GM12878 (cell line): ENCODE results near the gene WWOX. TPM values are rescaled to one million over a fixed set of nuclear protein-coding genes. Genes with fewer than 3 reads are reported as not detected.

Source experiments
- ATAC-seq: fragments of 200-7000 bp; cut with Tn5 transposase; 3 replicates; pipeline ENCODE4 v1.9.1; 2020; ENCODE audit warnings: mild to moderate bottlenecking, moderate library complexity
- BruUV-seq: library from RNA; stranded (reverse); fragments of 400-500 nt; replicated peaks from 2 replicates; lab custom pipeline; 2021; lab: Mats Ljungman, UMichigan
- CTCF ChIA-PET: fragments of 300-600 bp; sonication (Branson Sonifier 250); formaldehyde crosslinking; extraction: SDS; loops from one replicate; lab custom pipeline; 2021; ENCODE audit warnings: inconsistent platforms; lab: Yijun Ruan, JAX
- POLR2A ChIA-PET: fragments of 350-600 bp; formaldehyde crosslinking; extraction: SDS; loops from one replicate; lab custom pipeline; 2021; ENCODE audit warnings: inconsistent platforms; lab: Charles Lee
- RAD21 ChIA-PET: fragments of 300-600 bp; sonication (Branson Sonifier 250); formaldehyde crosslinking; loops from one replicate; lab custom pipeline; 2023; ENCODE audit warnings: antibody characterized with exemption; ENCODE audit not compliant: unreplicated experiment; lab: Charles Lee
- SMC1A ChIA-PET: fragments of 300-600 bp; sonication (Branson Sonifier 250); formaldehyde crosslinking; loops from one replicate; lab custom pipeline; 2023; ENCODE audit not compliant: unreplicated experiment, uncharacterized antibody; lab: Charles Lee
- DNase-seq: peaks from one replicate; pipeline ENCODE4 v3.0.0-alpha.2; 2011; ENCODE audit warnings: low read depth, low spot score
- FAIRE-seq: peaks from 3 replicates; lab custom pipeline; 2011; peaks lifted over from hg19 to GRCh38; lab: Jason Lieb, UNC
- H2AFZ ChIP-seq: 2 replicates; pipeline ENCODE4 v1.6.0; 2011; ENCODE audit warnings: low read depth, low read length, control low read depth; ENCODE audit not compliant: control insufficient read depth
- H3K27ac ChIP-seq: 2 replicates; pipeline ENCODE4 v1.5.1; 2011; ENCODE audit warnings: control low read depth; ENCODE audit not compliant: control insufficient read depth, insufficient read depth
- H3K27me3 ChIP-seq, 2 experiments: replicated peaks in 1 of 2; 2 replicates each; pipeline versions ENCODE4 v1.6.0 to v1.6.1; 2011; ENCODE audit warnings: low read length in 1 of 2; ENCODE audit not compliant: control insufficient read depth in 2 of 2, insufficient read depth in 2 of 2
- H3K36me3 ChIP-seq, 2 experiments: 2 replicates each; pipeline ENCODE4 v1.5.1; 2011; ENCODE audit warnings: low read length in 1 of 2; ENCODE audit not compliant: control insufficient read depth in 2 of 2, insufficient read depth in 2 of 2
- H3K4me1 ChIP-seq: 2 replicates; pipeline ENCODE4 v1.6.1; 2011; ENCODE audit warnings: mild to moderate bottlenecking, low read length, moderate library complexity, mixed read lengths; ENCODE audit not compliant: control insufficient read depth, insufficient read depth
- H3K4me2 ChIP-seq: 2 replicates; pipeline ENCODE4 v1.6.0; 2011; ENCODE audit warnings: control low read depth; ENCODE audit not compliant: control insufficient read depth, insufficient read depth
- H3K4me3 ChIP-seq: fragments of 200-600 bp; sonication (generic); 2 replicates; pipeline ENCODE4 v1.5.1; 2016
- H3K79me2 ChIP-seq: 2 replicates; pipeline ENCODE4 v1.6.0; 2011; ENCODE audit warnings: low read length; ENCODE audit not compliant: control insufficient read depth, insufficient read depth
- H3K9ac ChIP-seq: 2 replicates; pipeline ENCODE4 v1.8.0; 2011; ENCODE audit warnings: low read length, control low read depth, mixed read lengths; ENCODE audit not compliant: control insufficient read depth, insufficient read depth
- H3K9me3 ChIP-seq: replicated peaks from 3 replicates; pipeline ENCODE4 v1.5.1; 2011; ENCODE audit warnings: mild to moderate bottlenecking, low read length; ENCODE audit not compliant: control insufficient read depth, insufficient read depth
- H4K20me1 ChIP-seq: 2 replicates; pipeline ENCODE4 v1.6.0; 2011; ENCODE audit not compliant: control insufficient read depth, insufficient read depth
- BCL11A ChIP-seq: IDR thresholded peaks from 2 replicates; pipeline ENCODE4 v1.6.1; 2011; ENCODE audit warnings: low read depth, low read length
- BCLAF1 ChIP-seq: fragments of 450-650 bp; IDR thresholded peaks from 2 replicates; pipeline ENCODE4 v1.6.1; 2017; ENCODE audit warnings: antibody characterized with exemption, mild to moderate bottlenecking, moderate library complexity
- BHLHE40 ChIP-seq, 2 experiments: fragments of 450-650 bp in 1 of 2; IDR thresholded peaks; 2 replicates each; pipeline ENCODE4 v1.6.1; 2011 to 2017; ENCODE audit warnings: low read depth in 2 of 2, borderline replicate concordance in 1 of 2, improper control_type of control experiment in 1 of 2, low read length in 1 of 2, mild to moderate bottlenecking in 1 of 2
- BMI1 ChIP-seq: fragments of 450-650 bp; IDR thresholded peaks from 2 replicates; pipeline ENCODE4 v1.6.1; 2016; ENCODE audit warnings: mild to moderate bottlenecking, moderate library complexity, borderline replicate concordance
- KAT2A ChIP-seq: conservative IDR thresholded peaks from 2 replicates; pipeline ENCODE4 v1.6.1; 2011; ENCODE audit warnings: low read depth, low read length; ENCODE audit not compliant: control insufficient read depth
- RUNX3 ChIP-seq: IDR thresholded peaks from 2 replicates; pipeline ENCODE4 v1.6.1; 2012; ENCODE audit warnings: low read length, inconsistent platforms
- TCF7 ChIP-seq: IDR thresholded peaks from 2 replicates; pipeline ENCODE4 v1.6.1; 2014; ENCODE audit warnings: antibody characterized with exemption, borderline replicate concordance
- ZNF274 ChIP-seq: IDR thresholded peaks from one replicate; pipeline ENCODE4 v1.8.0; 2011; ENCODE audit not compliant: insufficient read length, insufficient read depth
- WGBS: methylation state at CpG from one replicate; pipeline ENCODE4 v1.1.6; 2016; ENCODE audit warnings: low lambda C conversion rate; ENCODE audit not compliant: insufficient replicate concordance, insufficient coverage; ENCODE audit errors: missing lambda C conversion rate; 5-methylcytosine and 5-hydroxymethylcytosine counted together
- in situ Hi-C: fragments of 300-500 bp; cut with MboI; formaldehyde crosslinking; loops from 9 replicates; pipeline ENCODE4 v1.14.3; 2018; ENCODE audit warnings: mixed read lengths
- intact Hi-C: fragments of 100-400 bp; cut with micrococcal nuclease; formaldehyde crosslinking; loops from one replicate; pipeline ENCODE4 v1.14.2; 2022; ENCODE audit not compliant: unreplicated experiment
- polyA plus RNA-seq, 11 experiments: library from polyadenylated mRNA; depleted of rRNA in 4 of 11; unstranded in 6 of 11; stranded (reverse) in 5 of 11; fragments of >200 nt; fragmentation: Nextera tagmentation in 4 of 11; fragmentation: Illumina TruSeq in 1 of 11; extraction: Ambion mirVana in 4 of 11; extraction: Trizol in 1 of 11; gene quantifications; 1 replicate in 1 of 11; 2 replicates in 10 of 11; pipeline versions ENCODE4 v1.2.1 to v1.2.3, GENCODE V29; 2011 to 2016; ENCODE audit warnings: inconsistent platforms in 2 of 11, missing spikeins in 2 of 11, low read depth in 1 of 11
- total RNA-seq, 4 experiments: library from RNA; depleted of rRNA in 3 of 4; stranded (reverse); fragments of >200 nt in 3 of 4; fragmentation: Illumina TruSeq in 1 of 4; extraction: Trizol in 1 of 4; gene quantifications; 2 replicates each; pipeline versions ENCODE4 v1.2.1 to v1.2.3, GENCODE V29; 2013 to 2021

WWOX gene
- total and polyA plus RNA-seq, 10 of the 15 experiments (the other 5 are each of a cell fraction or from before 2014, with no cell fraction given), result 2.8 to 24.4 (median 17.8) TPM

- no peak for TF ChIP-seq KAT2A
- no peak for TF ChIP-seq RUNX3
- TF ChIP-seq BCLAF1, result no peak
- TF ChIP-seq, all 136 proteins: peak for 0
Observed at GRCh38 chr16:78311831-78312230, 212.4 kb downstream of the WWOX start (continued).

GRCh38 chr16:78317564-78318240, 218.2 kb downstream of the WWOX start:
- RAD21 ChIA-PET, result no interaction called here
- POLR2A ChIA-PET, result no interaction called here
- Histone ChIP-seq H4K20me1 (no peaks in the 10 kb centered on the region), H3K27me3 (no peaks in the 10 kb centered on the region), H3K4me1 (no peaks in the 10 kb centered on the region), H3K36me3 (no peaks in the 10 kb centered on the region), H3K79me2 (no peaks in the 10 kb centered on the region), H2AFZ (no peak overlapping the region), H3K4me3 (no peak overlapping the region), H3K27ac (no peak overlapping the region), H3K9me3 (no peaks in the 10 kb centered on the region), H3K4me2 (no peak overlapping the region), H3K9ac (no peak overlapping the region)
- SMC1A ChIA-PET, result no interaction called here
- intact Hi-C loops, result no loop called here
- in situ Hi-C loops, result no loop called here
- FAIRE-seq (no peak), DNase-seq (no peak), ATAC-seq (no peak)
- 82% methylated on average over 11 of the region's 11 CpGs for WGBS
- no TSS peak for BruUV-seq
- CTCF ChIA-PET, result no interaction called here
- TF ChIP-seq BCL11A (no peak), BMI1 (no peak), ZNF274 (no peak), TCF7 (no peak), BHLHE40 (IDR thresholded peaks at IDR 0.05; ENCODE audit: borderline replicate concordance in 1 of 2, low read depth in 2 of 2, low read length in 1 of 2) (no peak)
